ENCODE data around the gene POLQ.

GRCh38 chr3:121505256-121505655 lies 40.5 kb downstream of the POLQ start:
- TF ChIP-seq, protein P1, sequence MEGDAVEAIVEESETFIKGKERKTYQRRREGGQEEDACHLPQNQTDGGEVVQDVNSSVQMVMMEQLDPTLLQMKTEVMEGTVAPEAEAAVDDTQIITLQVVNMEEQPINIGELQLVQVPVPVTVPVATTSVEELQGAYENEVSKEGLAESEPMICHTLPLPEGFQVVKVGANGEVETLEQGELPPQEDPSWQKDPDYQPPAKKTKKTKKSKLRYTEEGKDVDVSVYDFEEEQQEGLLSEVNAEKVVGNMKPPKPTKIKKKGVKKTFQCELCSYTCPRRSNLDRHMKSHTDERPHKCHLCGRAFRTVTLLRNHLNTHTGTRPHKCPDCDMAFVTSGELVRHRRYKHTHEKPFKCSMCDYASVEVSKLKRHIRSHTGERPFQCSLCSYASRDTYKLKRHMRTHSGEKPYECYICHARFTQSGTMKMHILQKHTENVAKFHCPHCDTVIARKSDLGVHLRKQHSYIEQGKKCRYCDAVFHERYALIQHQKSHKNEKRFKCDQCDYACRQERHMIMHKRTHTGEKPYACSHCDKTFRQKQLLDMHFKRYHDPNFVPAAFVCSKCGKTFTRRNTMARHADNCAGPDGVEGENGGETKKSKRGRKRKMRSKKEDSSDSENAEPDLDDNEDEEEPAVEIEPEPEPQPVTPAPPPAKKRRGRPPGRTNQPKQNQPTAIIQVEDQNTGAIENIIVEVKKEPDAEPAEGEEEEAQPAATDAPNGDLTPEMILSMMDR (IDR thresholded peaks at IDR 0.05 in 2 of 3, conservative IDR thresholded peaks at IDR 0.05 in 1 of 3; ENCODE audit: control insufficient read depth in 2 of 3, extremely low read depth in 1 of 3, insufficient read depth in 1 of 3, low read depth in 3 of 3, low read length in 3 of 3) = no peak
- TF ChIP-seq JUND (IDR thresholded peaks at IDR 0.05; ENCODE audit: low read depth, low read length) (no peak), PBX3 (IDR thresholded peaks at IDR 0.05; ENCODE audit: insufficient replicate concordance, low read depth, low read length) (no peak), IKZF1 (conservative IDR thresholded peaks at IDR 0.05) (no peak), CHD1 (IDR thresholded peaks at IDR 0.05; ENCODE audit: low read depth, low read length) (no peak)

Data from GM12878 (cell line).